MCF 10A (cell line): ENCODE measurements around the gene SIM2. TPM values are rescaled to one million over a fixed set of nuclear protein-coding genes. Genes with fewer than 3 reads are reported as not detected.

Experiments used
- BruUV-seq: library from RNA; stranded (reverse); fragments of 400-500 nt; replicated peaks from 2 replicates; lab custom pipeline; 2021; lab: Mats Ljungman, UMichigan
- CTCF ChIA-PET: fragments of 300-600 bp; sonication (Branson Sonifier 250); formaldehyde crosslinking; extraction: SDS; loops from one replicate; lab custom pipeline; 2021; ENCODE audit warnings: antibody characterized with exemption, inconsistent platforms; lab: Yijun Ruan, JAX
- POLR2A ChIA-PET: fragments of 300-600, 350-650 bp; sonication (Branson Sonifier 250); formaldehyde crosslinking; extraction: SDS; loops from one replicate; lab custom pipeline; 2020; ENCODE audit warnings: antibody characterized with exemption, inconsistent platforms; lab: Yijun Ruan, JAX
- DNase-seq: peaks from one replicate; pipeline ENCODE4 v3.0.0-alpha.2; 2018; ENCODE audit not compliant: unreplicated experiment
- H3K27ac Mint-ChIP-seq: one replicate; pipeline ENCODE4 v1.8.0; 2022; ENCODE audit warnings: mild to moderate bottlenecking, low read depth, mixed read lengths; ENCODE audit not compliant: unreplicated experiment
- H3K27me3 Mint-ChIP-seq: one replicate; pipeline ENCODE4 v1.8.0; 2022; ENCODE audit warnings: mixed read lengths; ENCODE audit not compliant: insufficient read depth, unreplicated experiment
- H3K36me3 Mint-ChIP-seq: one replicate; pipeline ENCODE4 v1.8.0; 2022; ENCODE audit warnings: mild to moderate bottlenecking, moderate library complexity, mixed read lengths; ENCODE audit not compliant: insufficient read depth, unreplicated experiment
- H3K4me1 Mint-ChIP-seq: one replicate; pipeline ENCODE4 v1.8.0; 2022; ENCODE audit warnings: mixed read lengths; ENCODE audit not compliant: insufficient read depth, unreplicated experiment
- H3K4me3 Mint-ChIP-seq: one replicate; pipeline ENCODE4 v1.8.0; 2022; ENCODE audit warnings: mild to moderate bottlenecking, moderate library complexity, mixed read lengths; ENCODE audit not compliant: unreplicated experiment
- H3K9me3 Mint-ChIP-seq: one replicate; pipeline ENCODE4 v1.8.0; 2022; ENCODE audit warnings: mixed read lengths; ENCODE audit not compliant: unreplicated experiment
- CTCF ChIP-seq: fragments of 200-600 bp; IDR thresholded peaks from one replicate; pipeline ENCODE4 v1.8.0; 2022; ENCODE audit warnings: antibody characterized with exemption, mild to moderate bottlenecking; ENCODE audit not compliant: unreplicated experiment
- intact Hi-C: fragments of 100-400 bp; cut with micrococcal nuclease; formaldehyde crosslinking; loops from 2 replicates; pipeline ENCODE4 v1.14.1; 2022
- total RNA-seq: library from RNA; stranded (reverse); gene quantifications from 2 replicates; pipeline ENCODE4 v1.2.3, GENCODE V29; 2022

The SIM2 gene
- total RNA-seq, 1 experiment from 2014 or later: 14.4 TPM

- Mint-ChIP-seq H3K4me1 (peaks cover 12% of the 10 kb centered on the region), H3K27ac (no peak overlapping the region), H3K9me3 (no peaks in the 10 kb centered on the region), H3K27me3 (no peaks in the 10 kb centered on the region), H3K36me3 (peaks cover 37% of the 10 kb centered on the region), H3K4me3 (no peak overlapping the region)
- TF ChIP-seq CTCF: no peak
- CTCF ChIA-PET: interaction anchor here (0.6 to 0.8 kb wide), 3 partner anchors 126 to 179 kb away, joined by 3 read pairs; no protein-coding TSS in a partner anchor
- intact Hi-C loops: no loop called here
- DNase-seq: no peak
- POLR2A ChIA-PET: interaction anchor here (0.6 kb wide), 1 partner anchor 26 kb away, joined by 3 read pairs; no protein-coding TSS in a partner anchor
- no TSS peak for BruUV-seq
Measured at GRCh38 chr21:36756527-36756926, 57.6 kb downstream of the SIM2 start.

GRCh38 chr21:36757196-36757595, 58.3 kb downstream of the SIM2 start:
- no TSS peak for BruUV-seq
- peaks cover 32% of the 10 kb centered on the region for H3K36me3 Mint-ChIP-seq
- CTCF ChIA-PET: interaction anchor here (1.2 kb wide), 1 partner anchor 126 kb away, joined by 5 read pairs; no protein-coding TSS in a partner anchor
- H3K9me3 Mint-ChIP-seq: no peaks in the 10 kb centered on the region
- no peaks in the 10 kb centered on the region for H3K27me3 Mint-ChIP-seq
- intact Hi-C loops: no loop called here
- H3K4me3 Mint-ChIP-seq: no peak overlapping the region
- POLR2A ChIA-PET: interaction anchor here (0.6 kb wide), 1 partner anchor 25 kb away, joined by 3 read pairs; no protein-coding TSS in a partner anchor
- no peak overlapping the region for H3K27ac Mint-ChIP-seq
- TF ChIP-seq CTCF: no peak
- DNase-seq: no peak
- peaks cover 12% of the 10 kb centered on the region for H3K4me1 Mint-ChIP-seq

GRCh38 chr21:36759348-36760083, 60.6 kb downstream of the SIM2 start:
- Mint-ChIP-seq H3K27ac (no peak overlapping the region), H3K36me3 (peaks cover 35% of the 10 kb centered on the region), H3K9me3 (no peaks in the 10 kb centered on the region), H3K4me1 (no peaks in the 10 kb centered on the region), H3K27me3 (no peaks in the 10 kb centered on the region), H3K4me3 (no peak overlapping the region)
- CTCF ChIA-PET: interaction anchor here (0.6 to 0.8 kb wide), 2 partner anchors 208 to 254 kb away, joined by 3 read pairs; no protein-coding TSS in a partner anchor
- POLR2A ChIA-PET: no interaction called here
- TF ChIP-seq CTCF: no peak
- no TSS peak for BruUV-seq
- no peak for DNase-seq
- intact Hi-C loops: no loop called here

- POLR2A ChIA-PET: interaction anchor here (0.6 kb wide), 1 partner anchor 131 kb away, joined by 3 read pairs; no protein-coding TSS in a partner anchor
- Mint-ChIP-seq H3K27ac (no peak overlapping the region), H3K4me3 (no peak overlapping the region), H3K36me3 (peaks cover 30% of the 10 kb centered on the region), H3K27me3 (no peaks in the 10 kb centered on the region), H3K4me1 (no peaks in the 10 kb centered on the region), H3K9me3 (no peaks in the 10 kb centered on the region)
- BruUV-seq: no TSS peak
- CTCF ChIA-PET: interaction anchor here (0.6 to 1.5 kb wide), 3 partner anchors 47 to 156 kb away, joined by 5 to 7 read pairs (median 6); no protein-coding TSS in a partner anchor
- no peak for DNase-seq
- intact Hi-C loops: no loop called here
- TF ChIP-seq CTCF: no peak
Measured at GRCh38 chr21:36761685-36762084, 62.8 kb downstream of the SIM2 start.
